NCI-H1105 treated with DMSO at 0.1 percent for 48 hours (cell line): Measurements from ENCODE around the gene MED1.

Experiments
- DNase-seq: peaks from one replicate; lab custom pipeline; 2025; lab: John Stamatoyannopoulos, UW

MED1 gene

DNA sequence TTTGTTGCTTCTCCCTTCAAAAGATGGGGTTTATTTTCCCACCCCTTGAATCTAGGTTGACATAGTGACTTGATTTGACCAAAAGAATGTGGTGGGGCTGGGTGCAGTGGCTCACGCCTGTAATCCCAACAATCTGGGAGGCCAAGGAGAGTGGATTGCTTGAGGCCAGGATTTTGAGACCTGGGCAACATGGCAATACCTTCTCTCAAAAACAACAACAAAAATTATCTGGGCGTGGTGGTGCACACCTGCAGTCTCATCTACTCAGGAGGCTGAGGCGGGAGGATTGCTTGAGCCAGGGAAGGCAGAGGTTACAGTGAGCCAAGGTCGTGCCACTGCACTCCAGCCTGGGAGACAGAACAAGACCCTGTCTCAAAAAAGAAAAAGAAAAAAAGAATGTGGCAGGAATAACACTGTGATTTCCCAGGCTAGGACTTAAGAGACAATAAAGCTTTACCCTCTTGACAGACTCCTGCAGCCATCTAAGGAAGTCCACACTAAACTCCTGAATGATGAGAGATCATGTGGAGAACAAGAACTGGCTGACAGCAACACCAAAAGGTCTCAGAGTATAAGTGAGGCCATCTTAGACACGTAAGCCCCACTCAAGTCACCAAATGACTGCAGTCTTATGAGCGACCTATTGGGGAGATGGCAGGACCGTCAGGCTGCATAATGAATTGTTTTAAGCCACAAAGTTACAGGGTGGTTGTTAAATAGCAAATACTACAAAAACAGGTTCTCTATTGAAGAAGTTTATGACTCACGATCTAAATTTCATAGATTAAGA lies 86.6 kb downstream of the MED1 start:
- no peak for DNase-seq

DNA sequence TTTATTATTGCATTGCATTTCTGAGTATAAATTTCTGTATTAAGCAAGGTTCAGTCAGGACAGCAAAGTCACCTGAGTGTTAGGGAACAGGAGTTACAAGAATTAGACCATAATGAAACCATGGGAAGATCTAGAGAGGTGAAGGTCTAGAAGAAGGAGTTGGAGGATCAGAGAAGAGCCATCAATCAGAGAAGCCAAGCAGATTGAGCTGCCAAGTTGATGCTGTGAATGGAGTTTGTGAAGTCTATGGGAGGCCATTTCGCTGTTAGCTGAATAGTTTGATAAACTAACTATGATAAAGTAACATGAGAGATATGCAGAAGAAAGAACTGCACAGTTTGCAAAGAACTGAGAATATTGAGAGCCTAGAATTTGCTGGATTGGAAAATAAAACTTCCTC lies 90.0 kb downstream of the MED1 start:
- no peak for DNase-seq

GRCh38 chr17:39360537-39360936 lies 90.5 kb downstream of the MED1 start:
- DNase-seq, result no peak

GRCh38 chr17:39359994-39360393 lies 91.1 kb downstream of the MED1 start:
- no peak for DNase-seq

GRCh38 chr17:39357986-39358385 lies 93.1 kb downstream of the MED1 start:
- DNase-seq, result no peak

GRCh38 chr17:39357488-39357887 lies 93.6 kb downstream of the MED1 start:
- DNase-seq, result no peak
